HS-5 (cell line): ENCODE data around the gene NEUROD1.

Experiments used
- DNase-seq: peaks from one replicate; pipeline ENCODE4 v3.0.0-alpha.2; 2012; ENCODE audit warnings: low read depth

The NEUROD1 gene

DNA sequence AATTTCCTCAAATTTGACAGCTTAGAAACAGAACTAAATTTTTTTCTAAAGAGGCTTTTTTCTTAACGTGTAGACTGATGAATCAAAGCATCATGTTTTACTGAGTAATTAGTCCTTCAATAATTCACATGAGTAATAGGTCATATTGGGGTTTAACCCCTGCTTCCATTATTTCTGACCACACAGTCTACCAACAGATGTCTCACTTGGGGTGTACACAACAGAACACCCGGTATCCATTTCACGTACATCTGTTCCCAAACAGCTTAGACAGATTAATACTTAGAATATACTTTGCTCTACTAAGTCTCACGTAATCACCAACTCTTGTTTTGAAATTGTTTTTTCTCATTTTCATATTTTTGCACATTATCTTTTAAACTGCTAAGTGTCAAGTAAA is 38.2 kb downstream of the NEUROD1 start:
- no peak for DNase-seq

- no peak for DNase-seq
Observed at GRCh38 chr2:181639686-181640085, 40.6 kb downstream of the NEUROD1 start.

DNA sequence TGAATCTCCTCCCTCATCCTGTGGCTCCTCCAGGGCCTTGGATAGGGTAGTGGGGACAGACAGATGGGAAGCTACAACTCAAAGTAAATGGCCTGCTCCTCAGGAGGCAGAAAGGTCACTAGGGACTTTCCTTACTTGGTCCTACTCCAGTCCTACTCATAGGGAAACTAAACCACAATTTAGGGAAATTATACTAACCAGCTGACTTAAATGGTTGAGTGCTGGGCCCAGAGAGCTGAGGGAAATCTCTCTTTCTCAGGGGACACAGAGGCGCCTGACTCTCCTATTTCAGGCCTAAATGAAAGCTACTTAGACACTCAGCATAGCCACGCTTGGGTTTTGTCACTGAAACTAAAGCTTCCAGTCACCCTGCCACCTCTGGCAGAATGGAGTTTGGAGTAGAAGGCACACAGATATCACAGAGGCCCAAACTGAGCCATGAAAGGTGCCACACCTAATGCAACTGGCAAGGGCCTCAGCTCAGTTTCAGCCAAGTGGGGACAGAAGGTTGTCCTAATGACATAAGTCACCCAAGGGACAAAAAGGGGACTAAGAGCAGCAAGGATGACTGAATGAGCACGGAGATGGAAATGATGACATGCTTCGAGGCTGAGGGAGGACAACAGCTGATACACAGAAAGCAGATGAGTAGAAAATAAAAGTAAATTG is 47.5 kb downstream of the NEUROD1 start:
- no peak for DNase-seq

DNA sequence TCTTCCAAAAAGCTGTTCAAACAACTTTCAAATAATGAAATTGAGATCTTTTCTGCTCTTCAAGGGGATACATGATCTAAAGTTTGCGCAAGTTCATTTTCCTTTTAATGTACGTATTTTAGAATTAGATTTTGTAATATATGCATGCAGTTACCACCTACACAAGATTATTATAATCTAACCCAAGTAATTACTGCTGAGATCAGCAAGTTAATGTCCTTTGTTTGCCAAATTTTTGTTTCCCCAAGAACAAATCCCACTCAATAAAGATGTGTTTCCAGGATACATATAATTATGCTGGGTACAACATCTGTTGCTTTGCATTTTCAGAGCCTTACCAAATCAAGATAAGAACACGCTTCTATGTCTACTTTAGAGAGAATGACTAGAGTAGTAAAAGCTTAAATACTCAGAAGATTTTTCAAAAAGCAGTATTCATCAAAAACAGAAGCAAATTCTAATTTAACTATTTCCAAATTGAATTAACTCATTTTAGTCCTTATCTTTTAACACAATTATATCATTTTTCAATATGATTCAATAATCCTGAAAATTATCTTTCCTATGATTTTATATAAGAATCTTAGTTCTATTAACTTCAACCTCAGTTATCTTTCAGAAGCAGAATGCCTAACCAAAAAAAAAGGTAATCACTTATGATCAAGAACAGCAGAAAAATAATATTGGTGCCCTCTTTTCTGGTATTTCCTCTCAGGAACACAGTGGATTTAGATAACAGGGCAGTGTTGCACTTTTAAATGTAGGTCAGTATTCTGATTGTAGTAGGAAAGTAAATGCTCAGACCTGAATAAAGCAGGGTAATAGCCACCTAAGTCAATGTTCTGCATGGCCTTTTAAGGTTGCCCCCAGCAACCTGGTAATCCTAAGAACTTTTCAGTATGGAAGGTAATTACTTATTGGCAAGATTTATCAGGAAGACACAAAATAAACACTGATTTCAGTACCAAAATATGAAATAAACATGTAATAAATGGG is 51.4 kb downstream of the NEUROD1 start:
- DNase-seq: no peak

GRCh38 chr2:181627545-181627944 is 52.8 kb downstream of the NEUROD1 start:
- DNase-seq: peak; percentile 82

DNA sequence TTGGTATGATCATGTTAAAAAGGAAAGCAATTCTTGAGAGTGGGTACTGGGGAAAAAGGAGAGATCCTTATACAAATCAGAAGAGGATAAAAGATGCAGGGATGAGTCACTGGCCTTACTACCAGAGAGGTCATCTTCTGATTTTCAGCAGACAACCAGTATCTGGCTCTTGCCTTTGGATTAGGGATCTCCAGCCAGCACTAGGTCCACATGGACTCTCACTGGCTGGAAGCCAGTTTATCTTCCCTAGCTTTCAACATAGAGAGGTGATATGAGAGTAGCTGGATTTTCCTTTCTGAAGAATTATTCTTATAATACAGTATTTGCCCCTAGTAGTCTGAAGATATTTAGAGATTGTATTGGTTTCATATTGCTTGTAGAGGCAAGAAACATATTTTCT is 53.6 kb downstream of the NEUROD1 start:
- DNase-seq: no peak
